Measurements from ENCODE around the gene MYL11.

Gene MYL11

GRCh38 chr16:30421010-30421409 lies 46.4 kb downstream of the MYL11 start:
- no peak for DNase-seq (ENCODE audit: low spot score)
